Neural progenitor cell (in vitro differentiated cells): Measurements from ENCODE around the gene THSD4.

Source experiments
- CTCF ChIP-seq: fragments of 200-600 bp; sonication (generic); IDR thresholded peaks from 2 replicates; pipeline ENCODE4 v1.5.1; 2017; ENCODE audit warnings: antibody characterized with exemption, mild to moderate bottlenecking
- EZH2 ChIP-seq: fragments of 200-600 bp; sonication (generic); IDR thresholded peaks from 2 replicates; pipeline ENCODE4 v1.6.1; 2017; ENCODE audit warnings: antibody characterized with exemption, mild to moderate bottlenecking, moderate library complexity
- EZH2phosphoT487 ChIP-seq: fragments of 200-600 bp; sonication (generic); IDR thresholded peaks from 2 replicates; pipeline ENCODE4 v1.6.1; 2017; ENCODE audit warnings: antibody characterized with exemption

GRCh38 chr15:71444032-71444810, 328.9 kb downstream of the THSD4 start:
- TF ChIP-seq CTCF (no peak), EZH2 (no peak), EZH2phosphoT487 (no peak)
